ENCODE results near the gene PADI2. TPM values are rescaled to one million over a fixed set of nuclear protein-coding genes. Genes with fewer than 3 reads are reported as not detected.

PADI2 gene
- total and polyA plus RNA-seq, 2 of the 8 experiments (the other 6 are each of a cell fraction or from before 2014, with no cell fraction given): 1.6 to 7.5 TPM

DNA sequence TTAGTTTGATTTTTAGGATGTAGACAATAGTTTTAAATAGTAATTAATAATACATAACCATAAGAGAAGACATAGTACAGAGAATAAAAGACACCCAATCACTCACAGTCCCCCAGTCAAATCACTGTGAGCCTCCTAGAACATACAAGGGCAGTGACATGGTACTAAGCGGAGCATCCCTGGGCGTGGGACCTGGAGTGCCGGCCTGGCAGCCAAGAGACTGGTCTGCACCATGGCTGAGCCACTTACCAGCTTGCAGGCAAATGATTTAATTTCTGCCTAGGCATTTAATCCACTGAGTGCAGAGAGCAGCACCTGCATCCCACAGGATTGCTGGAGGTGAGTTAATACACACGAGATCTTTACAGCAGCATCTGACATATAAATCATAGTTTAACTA is 85.8 kb downstream of the PADI2 start:
- H3K27me3 ChIP-seq (replicated peaks in 1 of 4; ENCODE audit: control insufficient read depth in 3 of 4, extremely low read depth in 1 of 4, insufficient read depth in 3 of 4, low read length in 3 of 4): no peaks in the 10 kb centered on the region
- H3K18ac ChIP-seq (ENCODE audit: extremely low read depth, low read length): no peak overlapping the region

More for the DNA sequence above, 85.8 kb downstream of the PADI2 start:
- H2BK5ac ChIP-seq (ENCODE audit: low read depth, low read length): no peak overlapping the region
- ChIA-PET POLR2A (ENCODE audit: partially characterized antibody) (interaction anchor here (0.8 to 1.0 kb wide), 2 partner anchors 25 to 54 kb away, joined by 3 read pairs; no protein-coding TSS in a partner anchor), CTCF (ENCODE audit: partially characterized antibody) (interaction anchor here (1.1 to 2.9 kb wide), 3 partner anchors 12 to 70 kb away, joined by 4 to 15 read pairs (median 5); no protein-coding TSS in a partner anchor)
- H4K8ac ChIP-seq (ENCODE audit: extremely low read depth, insufficient read depth, low read length): no peak overlapping the region
- no peak overlapping the region for H3K4ac ChIP-seq (replicated peaks; ENCODE audit: insufficient read length, low read depth, low read length)
- no peaks in the 10 kb centered on the region for H3K79me1 ChIP-seq (ENCODE audit: low read depth, low read length)
- no peak for FAIRE-seq
- no peaks in the 10 kb centered on the region for H3K9me3 ChIP-seq (ENCODE audit: insufficient read depth in 2 of 2, low read depth in 1 of 2, low read length in 1 of 2)
- no peak overlapping the region for H2BK20ac ChIP-seq (ENCODE audit: low read length)
- WGBS, 2 experiments (ENCODE audit: extremely low coverage in 1 of 2, insufficient coverage in 1 of 2, insufficient read length in 1 of 2, insufficient replicate concordance in 2 of 2, low coverage in 1 of 2, low lambda C conversion rate in 2 of 2, missing lambda C conversion rate in 1 of 2): 91% methylated on average over 4 of the region's 4 CpGs; no CpG with 5 or more reads in 1 of the 2 experiments
- H3K14ac ChIP-seq (ENCODE audit: insufficient read length): no peak overlapping the region
- H3K56ac ChIP-seq (replicated peaks; ENCODE audit: insufficient read length, low read depth, low read length): no peak overlapping the region
- H3K4me1 ChIP-seq (replicated peaks in 1 of 4; ENCODE audit: control insufficient read depth in 3 of 4, insufficient read depth in 4 of 4, low read length in 3 of 4): no peaks in the 10 kb centered on the region
- H3K4me2 ChIP-seq (ENCODE audit: insufficient read depth in 1 of 2, low read depth in 2 of 2, low read length in 2 of 2): no peak overlapping the region
- H2BK12ac ChIP-seq (ENCODE audit: low read depth, low read length): no peak overlapping the region
- no peak overlapping the region for H3K23ac ChIP-seq (ENCODE audit: insufficient read length)
- no peak overlapping the region for H2BK15ac ChIP-seq (ENCODE audit: low read length)
- no peak overlapping the region for H3K27ac ChIP-seq (ENCODE audit: low read depth, low read length)
- no peak for TF ChIP-seq BRCA1 (IDR thresholded peaks at IDR 0.05; ENCODE audit: low read depth, low read length)
- no peak for TF ChIP-seq BACH1 (IDR thresholded peaks at IDR 0.05; ENCODE audit: low read length)
- TF ChIP-seq SP2 (IDR thresholded peaks at IDR 0.05; ENCODE audit: low read length): no peak
- no peak for TF ChIP-seq PHF8 (conservative IDR thresholded peaks at IDR 0.05; ENCODE audit: low read depth, low read length)
- no peak for TF ChIP-seq POLR2A (IDR thresholded peaks at IDR 0.05; ENCODE audit: control extremely low read depth in 1 of 2, low read depth in 2 of 2, low read length in 2 of 2)
- no peak for TF ChIP-seq CBX5 (IDR thresholded peaks at IDR 0.05; ENCODE audit: low read depth, low read length)
- no peaks in the 10 kb centered on the region for H3K79me2 ChIP-seq (ENCODE audit: control insufficient read depth in 1 of 2, insufficient read depth in 2 of 2, low read length in 2 of 2)
- H3K4me3 ChIP-seq (ENCODE audit: extremely low read depth in 1 of 4, insufficient read depth in 2 of 4, low read depth in 3 of 4, low read length in 4 of 4): no peak overlapping the region
- peaks cover 4 to 28% (median 5%) of the 10 kb centered on the region in 4 experiments; a peak in 6 of 8 replicates for H3K36me3 ChIP-seq (ENCODE audit: control insufficient read depth in 2 of 4, insufficient read depth in 4 of 4, low read length in 3 of 4)
- H4K20me1 ChIP-seq (replicated peaks in 1 of 2; ENCODE audit: control insufficient read depth in 1 of 2, insufficient read depth in 2 of 2, low read length in 2 of 2): peaks cover 0 to 2% of the 10 kb centered on the region in 2 experiments
- H4K91ac ChIP-seq (replicated peaks; ENCODE audit: insufficient read length, low read length): no peak overlapping the region
- no peak overlapping the region for H2BK120ac ChIP-seq (replicated peaks; ENCODE audit: low read depth, low read length)
- no peak for DNase-seq (ENCODE audit: low read depth in 1 of 2, low spot score in 2 of 2)
- no peak overlapping the region for H2AFZ ChIP-seq (ENCODE audit: low read length)
- no peaks in the 10 kb centered on the region for H3K23me2 ChIP-seq (ENCODE audit: low read depth, low read length)
- H2AK5ac ChIP-seq (ENCODE audit: low read depth, low read length): no peak overlapping the region
- H4K5ac ChIP-seq (ENCODE audit: insufficient read length, low read depth, low read length): no peak overlapping the region
- H3K9ac ChIP-seq (replicated peaks in 1 of 4; ENCODE audit: extremely low read depth in 1 of 4, low read depth in 3 of 4, low read length in 3 of 4): no peak overlapping the region
